IPS DF 4.7 (cell line): Measurements from ENCODE around the gene LRTM2.
"Not testable (repeated sequence)": the region's sequence is repeated elsewhere in the genome, so short reads cannot be mapped to it uniquely, and the experiment has no call there.

ENCODE experiments used
- DNase-seq: peaks from one replicate; pipeline ENCODE4 v3.0.0-alpha.2; 2013; ENCODE audit warnings: low spot score; ENCODE audit errors: extremely low read depth

LRTM2 gene

DNA sequence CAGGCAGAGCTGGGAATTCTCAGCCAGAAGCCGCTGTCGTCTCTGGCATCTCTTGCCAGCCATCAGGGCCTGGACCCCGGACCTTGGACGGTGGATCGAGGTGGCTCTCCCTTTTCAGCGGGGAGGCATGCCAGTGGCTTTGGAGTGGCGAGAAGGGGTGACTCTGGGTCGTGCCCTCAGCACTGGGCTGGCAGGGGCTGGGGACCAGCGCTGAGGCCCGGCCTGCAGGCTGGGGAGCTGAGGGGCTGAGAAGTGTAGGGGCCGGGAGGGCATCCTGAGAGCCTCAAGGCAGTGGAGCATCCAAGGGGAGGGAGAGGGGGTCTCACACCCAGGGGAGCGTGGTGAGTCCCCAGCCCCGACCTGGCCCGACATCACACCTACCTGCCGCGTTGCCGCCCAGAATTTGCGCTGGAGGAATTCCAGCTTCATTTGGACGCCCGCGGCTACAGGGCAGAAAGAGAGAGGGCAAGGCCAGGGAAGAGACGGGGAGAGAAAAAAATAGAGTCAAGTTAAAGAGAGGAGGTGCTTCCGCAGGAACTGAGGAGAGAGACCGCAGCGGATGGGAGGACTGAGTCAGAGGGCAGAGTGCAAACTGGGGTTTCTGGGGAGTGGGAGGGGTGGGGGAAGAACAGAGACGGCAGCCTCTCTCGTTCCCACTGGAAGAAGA lies 9.0 kb upstream of the LRTM2 start:
- no peak for DNase-seq

- no peak for DNase-seq
Observed at GRCh38 chr12:1811948-1812291, 8.4 kb upstream of the LRTM2 start.

- DNase-seq: no peak
Observed at GRCh38 chr12:1812650-1813302, 7.6 kb upstream of the LRTM2 start.

DNA sequence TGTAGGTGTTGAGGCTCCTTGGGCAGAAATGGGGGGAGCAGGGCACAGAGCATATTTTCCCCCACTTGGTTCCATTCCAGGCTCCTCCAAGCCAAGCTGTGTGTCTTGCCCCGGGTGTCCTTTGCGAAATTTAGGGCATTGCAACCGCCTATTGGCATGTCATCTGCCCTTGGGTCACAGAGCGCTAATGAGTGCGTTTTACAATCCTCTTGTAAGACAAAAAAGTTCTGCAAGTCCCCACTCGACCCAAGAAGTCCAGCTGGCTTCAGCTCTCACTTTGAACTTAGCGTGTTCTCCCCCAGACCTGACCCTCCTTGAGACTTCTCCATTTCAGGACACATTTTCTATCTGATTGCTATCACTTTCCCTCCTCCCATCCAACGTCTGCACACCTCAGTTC lies 6.1 kb upstream of the LRTM2 start:
- no peak for DNase-seq

GRCh38 chr12:1815108-1815507 lies 5.3 kb upstream of the LRTM2 start:
- DNase-seq: no peak

DNA sequence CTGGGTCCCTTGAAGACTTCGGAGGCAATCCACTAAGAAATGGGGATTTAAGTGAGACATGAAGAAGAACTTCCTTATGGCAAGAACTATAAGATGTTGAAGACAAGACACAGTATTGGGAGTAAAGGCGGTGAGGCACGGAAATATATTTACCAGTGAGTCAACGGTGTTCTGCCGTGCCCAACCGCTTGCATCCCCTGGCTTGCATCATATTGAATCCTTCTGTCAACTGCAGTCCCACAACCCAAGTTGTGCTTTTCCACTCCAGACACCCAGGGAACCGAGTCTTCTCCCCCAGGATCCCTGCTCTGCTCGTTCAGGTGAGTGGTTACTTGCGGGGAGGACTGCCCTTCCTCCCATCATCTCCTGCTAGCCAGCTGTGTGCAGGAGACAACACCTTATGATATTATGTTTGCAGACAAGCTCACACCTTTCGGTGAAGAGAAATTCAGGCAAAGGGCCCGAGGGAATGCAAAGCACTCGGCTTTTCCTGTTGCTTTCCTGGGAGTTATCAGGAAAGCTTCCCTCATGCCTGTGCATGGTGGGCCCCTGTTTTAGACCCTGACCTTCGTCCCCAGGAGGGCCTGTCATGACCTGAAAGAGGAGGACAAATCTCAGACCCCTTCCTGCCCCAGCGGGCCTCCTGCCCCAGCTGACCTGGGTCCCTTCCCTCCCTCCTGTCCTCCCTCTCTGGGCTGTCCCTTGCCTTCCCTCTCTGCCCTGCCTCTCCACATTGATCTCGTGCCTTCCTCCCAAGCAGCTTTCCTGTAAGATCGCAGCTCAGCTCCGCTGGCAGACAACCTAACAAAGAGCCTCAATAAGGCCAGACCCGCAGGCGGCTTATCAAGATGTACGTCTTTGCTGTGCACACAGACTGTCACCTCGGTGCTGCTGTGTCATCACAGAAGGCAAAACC lies 4.3 kb upstream of the LRTM2 start:
- no peak for DNase-seq

- DNase-seq: no peak
Observed at GRCh38 chr12:1816730-1817348, 3.5 kb upstream of the LRTM2 start.

GRCh38 chr12:1817928-1818327 lies 2.4 kb upstream of the LRTM2 start:
- not testable (repeated sequence) for DNase-seq

GRCh38 chr12:1819050-1819449 lies 1.3 kb upstream of the LRTM2 start:
- no peak for DNase-seq

- no peak for DNase-seq
Observed at GRCh38 chr12:1819571-1819970, 794 bp upstream of the LRTM2 start.

GRCh38 chr12:1820896-1821291 lies 529 bp downstream of the LRTM2 start:
- DNase-seq: no peak

DNA sequence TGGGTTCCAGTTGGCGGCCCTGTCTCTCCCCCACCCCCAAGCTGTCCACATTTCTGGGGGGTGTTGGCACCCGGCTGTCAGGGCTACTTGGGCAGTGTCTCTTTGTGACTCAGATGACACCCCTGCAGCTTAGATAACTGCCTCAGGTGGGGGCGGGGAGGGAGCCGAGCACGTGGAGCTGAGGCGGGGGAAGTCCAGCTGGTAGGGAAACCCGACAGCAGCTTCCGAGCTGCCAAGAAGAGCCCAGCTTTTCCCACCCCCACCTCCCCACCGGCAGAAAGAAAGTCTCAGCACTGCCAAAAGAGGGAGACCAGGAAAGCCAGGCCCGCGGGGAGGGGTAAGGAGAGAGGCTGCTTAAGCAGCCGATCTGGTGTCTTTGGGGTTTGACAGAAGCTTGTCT lies 1.4 kb downstream of the LRTM2 start:
- no peak for DNase-seq

DNA sequence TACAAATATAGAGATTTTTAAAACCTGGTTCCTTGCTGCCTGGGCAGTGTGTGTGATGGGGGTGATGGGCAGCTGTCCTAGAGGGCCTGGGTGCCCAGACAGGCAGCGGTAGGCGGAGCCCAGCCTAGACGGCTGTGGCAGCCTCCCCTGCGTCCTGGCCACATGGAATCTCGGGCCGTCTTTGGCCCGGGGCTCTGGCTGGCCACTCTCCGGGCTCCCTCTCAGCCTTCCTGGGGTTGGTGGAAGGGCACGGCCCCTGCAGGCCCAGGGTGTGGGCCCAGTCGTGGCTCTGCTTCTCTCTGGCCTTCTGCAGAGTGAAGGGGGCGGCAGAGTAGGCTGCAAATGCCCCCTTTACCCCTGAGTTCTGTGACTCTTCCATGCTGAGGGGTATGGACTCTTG lies 2.3 kb downstream of the LRTM2 start:
- no peak for DNase-seq

GRCh38 chr12:1823237-1823636 lies 2.9 kb downstream of the LRTM2 start:
- DNase-seq: no peak

DNA sequence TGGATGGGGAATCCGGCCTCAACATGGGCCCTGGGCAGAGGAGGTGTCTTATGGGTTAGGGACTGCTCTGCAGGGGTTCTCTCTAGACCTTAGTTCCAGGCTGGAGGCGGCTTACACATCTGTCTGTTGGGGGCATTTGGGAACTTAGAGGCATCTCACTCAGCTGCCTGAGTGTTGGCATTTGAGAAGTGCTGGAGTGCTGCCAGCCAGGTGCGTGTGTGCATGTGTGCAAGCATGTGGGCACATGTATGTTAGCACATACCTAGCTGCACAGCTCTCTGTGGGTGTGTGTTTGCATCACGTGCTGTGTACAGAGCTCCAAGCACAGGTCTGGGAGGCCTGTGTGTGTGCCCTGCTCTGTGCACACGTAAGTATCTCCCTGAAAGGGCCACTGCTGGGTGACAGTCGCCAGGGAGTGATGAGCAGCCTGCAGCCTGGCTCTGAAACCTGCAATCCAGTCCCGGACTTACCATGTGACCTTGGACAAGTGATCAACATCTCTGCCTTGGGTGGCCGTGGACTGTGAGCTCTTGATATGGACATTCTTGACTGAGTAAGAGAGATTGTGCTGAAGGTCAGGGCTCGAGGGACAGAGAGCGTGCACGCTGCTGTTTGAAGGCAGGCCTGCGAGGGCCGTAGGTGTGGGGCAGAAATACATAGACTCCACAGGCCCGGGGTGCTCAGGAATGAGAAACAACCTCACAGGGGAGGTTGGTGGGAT lies 5.2 kb downstream of the LRTM2 start:
- no peak for DNase-seq

DNA sequence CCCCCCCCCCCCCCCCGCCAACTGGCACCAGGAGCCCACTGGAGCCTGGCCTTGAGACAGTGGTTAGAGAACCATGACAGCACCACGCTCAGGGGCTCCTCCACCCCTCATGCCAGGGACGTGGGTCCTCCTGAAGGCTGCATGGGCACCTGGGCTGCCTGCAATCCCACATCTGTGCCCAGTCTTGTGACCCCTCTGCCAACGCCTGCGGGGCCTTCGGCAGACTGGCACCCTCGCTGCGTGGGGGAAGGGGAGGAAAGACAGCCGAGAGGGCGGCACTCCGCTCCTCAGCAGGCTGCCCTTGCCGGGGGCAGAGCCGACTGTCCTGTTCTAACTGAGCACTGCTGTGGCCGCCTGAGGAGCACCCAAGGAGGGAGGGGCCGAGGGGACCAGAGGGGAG lies 6.0 kb downstream of the LRTM2 start:
- DNase-seq: no peak

- DNase-seq: no peak
Observed at GRCh38 chr12:1826867-1827705, 6.7 kb downstream of the LRTM2 start.

DNA sequence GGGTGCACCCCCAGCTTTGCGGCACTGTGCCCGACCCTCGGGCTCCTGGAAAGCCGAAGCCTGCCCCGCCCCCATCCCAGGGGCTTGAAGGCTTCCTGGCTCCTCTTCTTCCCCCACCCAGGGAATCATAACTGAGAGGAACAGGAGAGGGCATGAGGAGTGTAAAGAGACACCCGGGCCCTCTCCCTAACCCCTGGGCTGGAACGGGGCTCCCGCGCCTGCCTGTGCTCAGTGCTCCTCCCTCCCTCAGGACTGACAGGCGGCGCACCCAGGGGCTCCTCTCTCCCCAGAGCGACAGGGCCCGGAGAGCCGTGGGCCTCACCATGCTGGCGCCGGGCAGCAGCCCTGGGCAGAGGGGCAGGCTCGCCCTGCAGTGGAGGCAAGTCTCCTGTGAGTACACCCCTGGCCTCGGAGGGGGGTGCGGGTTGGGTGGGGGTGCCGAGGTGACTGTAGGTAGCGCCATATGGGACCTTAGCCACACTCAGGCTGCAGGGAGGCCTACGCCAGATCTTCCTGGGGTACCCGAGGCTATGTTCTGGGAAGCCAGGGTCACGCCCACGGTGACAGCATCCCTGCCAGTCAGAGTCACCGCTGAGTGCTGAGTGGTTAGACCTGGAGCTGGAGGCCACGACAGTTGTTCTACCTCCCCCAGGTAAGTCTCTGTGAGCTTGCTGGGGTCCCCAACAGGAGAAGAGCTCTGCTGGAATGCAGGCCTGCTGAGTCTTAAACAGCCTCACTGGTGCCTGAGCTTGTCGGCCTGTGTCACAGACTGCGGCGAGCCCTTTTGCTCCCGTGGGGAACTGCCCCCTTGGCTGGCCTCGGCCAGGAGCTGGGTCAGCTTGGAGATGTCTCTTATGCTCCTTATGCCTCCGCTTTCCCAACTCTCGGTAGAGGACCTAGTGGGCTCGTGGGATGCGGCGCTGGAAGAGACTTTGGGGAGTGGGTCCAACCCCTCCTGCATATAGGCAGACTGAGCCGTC lies 7.8 kb downstream of the LRTM2 start:
- no peak for DNase-seq

DNA sequence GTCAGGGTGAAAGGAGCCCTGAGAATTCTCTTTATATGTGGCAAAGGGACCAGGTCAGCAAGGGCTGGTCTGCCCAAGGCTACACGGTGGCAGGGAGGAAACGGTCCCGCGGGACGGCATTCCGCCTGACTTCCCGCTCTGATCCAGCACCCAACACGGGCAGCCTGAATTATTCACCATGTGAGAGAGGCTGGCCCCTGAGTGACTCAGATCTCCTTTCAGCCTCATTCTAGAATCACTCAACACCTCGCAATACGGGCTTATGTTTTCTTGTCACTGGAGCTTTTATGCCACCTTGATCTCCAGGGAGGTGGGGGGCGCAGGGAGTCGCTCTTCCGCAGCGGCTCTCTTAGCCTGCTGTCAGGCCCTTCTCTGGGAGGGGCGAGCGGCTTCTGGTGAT lies 8.5 kb downstream of the LRTM2 start:
- DNase-seq: no peak
